ENCODE data around the gene SLC39A13.

DNA sequence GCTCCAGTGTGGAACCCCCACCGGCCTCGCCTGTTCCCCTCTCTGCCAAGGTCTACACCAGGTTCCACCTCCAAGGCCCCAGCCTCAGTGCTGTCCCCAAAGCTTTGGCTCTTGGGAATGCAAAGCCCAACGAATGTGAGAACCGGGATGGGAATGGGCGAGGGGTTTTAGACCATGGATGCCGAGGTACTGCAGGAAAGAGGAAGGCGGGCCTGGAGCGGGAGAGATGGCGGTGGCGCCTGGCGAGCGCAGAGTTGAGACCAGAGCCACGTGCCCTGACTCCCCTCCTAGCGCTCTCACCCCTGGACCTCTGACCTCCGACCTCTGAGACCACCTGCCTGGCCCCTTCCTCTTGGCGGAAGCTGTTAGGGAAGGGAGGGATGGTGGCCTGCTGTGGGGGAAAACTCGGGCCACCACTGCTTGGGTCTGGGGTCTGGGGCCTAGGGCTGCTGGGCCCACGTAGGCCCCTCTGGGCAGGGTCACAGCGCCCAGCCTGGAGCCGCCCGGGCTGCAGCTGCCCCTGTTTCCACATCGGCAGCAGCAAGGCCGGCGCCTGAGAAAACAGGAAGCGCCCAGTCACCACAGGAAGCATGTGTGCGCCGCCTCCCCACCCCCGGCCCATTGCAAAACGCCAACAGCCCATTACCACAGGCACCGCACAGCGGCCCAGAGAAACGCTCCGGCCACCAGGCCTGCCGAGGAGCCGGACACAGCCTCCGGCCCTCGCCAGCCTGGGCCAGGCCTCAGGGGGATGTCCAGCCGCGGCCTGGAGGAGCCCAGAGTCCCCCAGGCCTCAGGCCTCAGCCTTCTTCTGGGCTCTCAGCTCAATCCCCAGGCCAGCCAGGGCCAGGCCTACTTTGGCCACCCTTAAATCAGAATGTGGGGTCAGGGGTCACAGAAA is 13.8 kb upstream of the SLC39A13 start:
- TF ChIP-seq, protein P1, sequence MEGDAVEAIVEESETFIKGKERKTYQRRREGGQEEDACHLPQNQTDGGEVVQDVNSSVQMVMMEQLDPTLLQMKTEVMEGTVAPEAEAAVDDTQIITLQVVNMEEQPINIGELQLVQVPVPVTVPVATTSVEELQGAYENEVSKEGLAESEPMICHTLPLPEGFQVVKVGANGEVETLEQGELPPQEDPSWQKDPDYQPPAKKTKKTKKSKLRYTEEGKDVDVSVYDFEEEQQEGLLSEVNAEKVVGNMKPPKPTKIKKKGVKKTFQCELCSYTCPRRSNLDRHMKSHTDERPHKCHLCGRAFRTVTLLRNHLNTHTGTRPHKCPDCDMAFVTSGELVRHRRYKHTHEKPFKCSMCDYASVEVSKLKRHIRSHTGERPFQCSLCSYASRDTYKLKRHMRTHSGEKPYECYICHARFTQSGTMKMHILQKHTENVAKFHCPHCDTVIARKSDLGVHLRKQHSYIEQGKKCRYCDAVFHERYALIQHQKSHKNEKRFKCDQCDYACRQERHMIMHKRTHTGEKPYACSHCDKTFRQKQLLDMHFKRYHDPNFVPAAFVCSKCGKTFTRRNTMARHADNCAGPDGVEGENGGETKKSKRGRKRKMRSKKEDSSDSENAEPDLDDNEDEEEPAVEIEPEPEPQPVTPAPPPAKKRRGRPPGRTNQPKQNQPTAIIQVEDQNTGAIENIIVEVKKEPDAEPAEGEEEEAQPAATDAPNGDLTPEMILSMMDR (IDR thresholded peaks at IDR 0.05; ENCODE audit: low read length): no peak
- no peak for TF ChIP-seq EZH2phosphoT487 (IDR thresholded peaks at IDR 0.05; ENCODE audit: low read length)
- no peak for TF ChIP-seq EZH2 (optimal IDR thresholded peaks at IDR 0.05; ENCODE audit: low read depth, low read length)
